Nephron (organoid): ENCODE data around the gene SH3RF3.

ENCODE experiments used
- H3K27ac Mint-ChIP-seq, 3 experiments: 2 replicates each; pipeline ENCODE4 v1.8.0; 2020; ENCODE audit warnings: mixed read lengths in 3 of 3, mild to moderate bottlenecking in 2 of 3, moderate library complexity in 1 of 3
- H3K27me3 Mint-ChIP-seq: 2 replicates; pipeline ENCODE4 v1.8.0; 2021; ENCODE audit warnings: low read depth, mild to moderate bottlenecking, moderate library complexity, mixed read lengths
- H3K36me3 Mint-ChIP-seq: 2 replicates; pipeline ENCODE4 v1.8.0; 2020; ENCODE audit warnings: low read depth, mixed read lengths
- H3K4me1 Mint-ChIP-seq: 2 replicates; pipeline ENCODE4 v1.8.0; 2020; ENCODE audit warnings: mixed read lengths
- H3K4me3 Mint-ChIP-seq, 3 experiments: 2 replicates each; pipeline ENCODE4 v1.8.0; 2020; ENCODE audit warnings: mild to moderate bottlenecking in 3 of 3, mixed read lengths in 3 of 3, moderate library complexity in 2 of 3
- H3K9me3 Mint-ChIP-seq: 2 replicates; pipeline ENCODE4 v1.8.0; 2020; ENCODE audit warnings: mixed read lengths
- TF ChIP-seq, protein P1 (sequence below), 3 experiments: fragments of 200-600 bp; sonication (generic); IDR thresholded peaks; one replicate each; pipeline ENCODE4 v1.5.0; 2021; ENCODE audit warnings: antibody characterized with exemption in 3 of 3; ENCODE audit not compliant: unreplicated experiment in 3 of 3

Gene SH3RF3

DNA sequence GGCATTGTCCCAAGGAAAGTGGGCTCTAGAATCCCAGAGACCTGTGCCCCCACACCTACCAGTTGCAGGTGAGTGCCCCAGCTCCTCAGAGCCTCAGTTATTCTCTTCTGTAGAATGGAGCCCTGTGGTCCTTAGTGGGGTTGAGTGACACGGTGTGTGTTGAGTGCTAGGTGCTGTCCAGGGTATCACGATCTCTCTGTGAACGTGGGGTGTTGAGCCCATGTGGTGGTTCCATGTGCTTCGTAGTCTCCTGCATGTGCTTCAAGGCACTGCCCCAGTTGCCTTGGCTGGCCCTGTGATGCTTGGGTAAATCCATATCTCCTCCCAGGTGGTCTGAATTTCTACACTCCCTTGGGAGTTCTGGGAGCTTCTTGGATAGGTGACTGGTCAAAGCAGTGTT lies 54.9 kb downstream of the SH3RF3 start:
- H3K27ac Mint-ChIP-seq, result no peak overlapping the region
- peaks cover 16% of the 10 kb centered on the region for H3K9me3 Mint-ChIP-seq
- peaks cover 10% of the 10 kb centered on the region for H3K27me3 Mint-ChIP-seq
- peaks cover 9% of the 10 kb centered on the region for H3K36me3 Mint-ChIP-seq
- TF ChIP-seq, protein P1, sequence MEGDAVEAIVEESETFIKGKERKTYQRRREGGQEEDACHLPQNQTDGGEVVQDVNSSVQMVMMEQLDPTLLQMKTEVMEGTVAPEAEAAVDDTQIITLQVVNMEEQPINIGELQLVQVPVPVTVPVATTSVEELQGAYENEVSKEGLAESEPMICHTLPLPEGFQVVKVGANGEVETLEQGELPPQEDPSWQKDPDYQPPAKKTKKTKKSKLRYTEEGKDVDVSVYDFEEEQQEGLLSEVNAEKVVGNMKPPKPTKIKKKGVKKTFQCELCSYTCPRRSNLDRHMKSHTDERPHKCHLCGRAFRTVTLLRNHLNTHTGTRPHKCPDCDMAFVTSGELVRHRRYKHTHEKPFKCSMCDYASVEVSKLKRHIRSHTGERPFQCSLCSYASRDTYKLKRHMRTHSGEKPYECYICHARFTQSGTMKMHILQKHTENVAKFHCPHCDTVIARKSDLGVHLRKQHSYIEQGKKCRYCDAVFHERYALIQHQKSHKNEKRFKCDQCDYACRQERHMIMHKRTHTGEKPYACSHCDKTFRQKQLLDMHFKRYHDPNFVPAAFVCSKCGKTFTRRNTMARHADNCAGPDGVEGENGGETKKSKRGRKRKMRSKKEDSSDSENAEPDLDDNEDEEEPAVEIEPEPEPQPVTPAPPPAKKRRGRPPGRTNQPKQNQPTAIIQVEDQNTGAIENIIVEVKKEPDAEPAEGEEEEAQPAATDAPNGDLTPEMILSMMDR (IDR thresholded peaks at IDR 0.05; ENCODE audit: unreplicated experiment in 3 of 3), result no peak
- peaks cover 23% of the 10 kb centered on the region for H3K4me1 Mint-ChIP-seq
- H3K4me3 Mint-ChIP-seq, result no peak overlapping the region

DNA sequence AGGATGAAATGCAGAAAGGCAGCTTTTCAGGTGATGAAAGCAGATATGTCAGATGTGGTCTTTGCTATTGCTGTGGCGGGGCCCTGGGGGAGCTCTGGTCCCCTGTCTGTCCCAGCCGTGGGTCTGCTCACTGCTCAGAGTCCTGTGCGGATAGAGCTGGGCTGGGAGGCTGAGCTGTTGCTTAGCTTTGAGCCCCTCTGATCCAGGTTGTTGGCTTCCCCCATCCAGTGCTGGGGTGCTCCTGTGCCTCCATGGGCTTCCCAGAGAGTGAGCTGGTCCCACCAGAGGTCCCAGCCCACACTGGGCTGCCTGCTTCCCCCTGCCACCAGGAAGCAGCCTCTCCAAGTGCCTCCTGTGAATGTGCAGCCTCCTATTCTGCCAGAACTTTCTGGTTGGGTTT lies 55.4 kb downstream of the SH3RF3 start:
- H3K27ac Mint-ChIP-seq, result no peak overlapping the region
- H3K4me1 Mint-ChIP-seq, result peaks cover 22% of the 10 kb centered on the region
- H3K9me3 Mint-ChIP-seq, result peaks cover 14% of the 10 kb centered on the region
- peaks cover 13% of the 10 kb centered on the region for H3K27me3 Mint-ChIP-seq
- no peak overlapping the region for H3K4me3 Mint-ChIP-seq
- TF ChIP-seq, protein P1 (IDR thresholded peaks at IDR 0.05; ENCODE audit: unreplicated experiment in 3 of 3), result no peak
- peaks cover 8% of the 10 kb centered on the region for H3K36me3 Mint-ChIP-seq

DNA sequence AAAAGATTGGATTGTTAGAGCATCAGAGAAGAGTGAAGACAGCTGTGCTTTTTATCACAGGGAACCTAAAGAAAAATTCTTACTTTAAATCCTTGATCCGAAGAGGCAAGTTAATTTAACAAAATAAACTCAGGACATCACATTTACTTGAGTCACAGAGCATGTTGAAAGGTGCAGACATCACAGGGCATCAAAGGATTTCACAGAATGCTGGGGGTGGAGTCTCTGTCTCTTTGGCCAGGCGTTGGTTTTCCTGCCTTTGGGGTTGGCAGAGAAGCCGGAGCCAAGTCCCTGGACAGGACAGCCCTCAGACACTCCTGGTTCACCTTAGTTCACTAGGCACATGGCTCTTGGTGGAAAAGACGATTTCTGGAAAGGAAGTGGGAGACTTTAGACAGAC lies 56.3 kb downstream of the SH3RF3 start:
- TF ChIP-seq, protein P1 (IDR thresholded peaks at IDR 0.05; ENCODE audit: unreplicated experiment in 3 of 3), result no peak
- Mint-ChIP-seq H3K36me3 (peaks cover 5% of the 10 kb centered on the region), H3K4me1 (peaks cover 29% of the 10 kb centered on the region), H3K4me3 (no peak overlapping the region), H3K9me3 (peaks cover 10% of the 10 kb centered on the region), H3K27ac (peak overlapping the region; percentile 45 to 68 (median 50)), H3K27me3 (peaks cover 13% of the 10 kb centered on the region)

DNA sequence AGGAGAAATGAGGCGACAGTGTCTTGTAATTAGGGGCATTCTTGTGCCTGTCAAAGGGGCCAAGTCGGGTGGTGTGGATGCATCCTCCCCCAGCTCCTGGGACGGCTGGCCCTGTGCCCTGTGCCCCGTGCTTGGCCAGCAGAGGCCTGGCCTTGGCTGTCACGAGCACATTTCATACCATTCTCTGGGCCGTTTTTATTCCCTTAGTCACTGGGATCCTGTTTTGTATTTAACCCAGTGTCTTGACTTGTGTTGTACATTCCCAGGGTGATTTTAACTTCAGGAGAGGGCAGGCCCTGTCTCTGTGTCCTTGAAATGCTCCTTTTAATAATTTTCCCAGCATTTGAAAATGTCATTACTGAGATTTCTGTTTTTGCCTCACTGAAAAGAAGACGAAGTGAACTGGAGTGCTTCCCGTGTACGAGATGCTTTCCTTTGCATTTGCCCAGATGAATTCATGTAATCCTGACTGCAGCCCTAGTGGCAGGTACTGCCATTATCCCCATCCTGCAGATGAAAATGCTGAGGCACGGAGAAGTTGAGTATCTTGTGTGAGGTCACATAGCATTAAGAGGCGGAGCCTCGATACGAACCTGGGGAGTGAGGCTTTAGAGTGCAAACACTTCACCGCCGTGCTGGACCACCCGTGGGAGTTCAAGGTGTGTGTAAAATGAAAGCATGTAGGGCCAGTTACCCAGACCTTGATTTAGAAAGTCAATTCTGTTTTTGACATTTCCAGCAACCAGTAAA lies 57.0 kb downstream of the SH3RF3 start:
- H3K27me3 Mint-ChIP-seq, result peaks cover 13% of the 10 kb centered on the region
- no peaks in the 10 kb centered on the region for H3K36me3 Mint-ChIP-seq
- H3K4me3 Mint-ChIP-seq, result no peak overlapping the region
- peaks cover 29% of the 10 kb centered on the region for H3K4me1 Mint-ChIP-seq
- TF ChIP-seq, protein P1 (IDR thresholded peaks at IDR 0.05; ENCODE audit: unreplicated experiment in 3 of 3), result no peak
- H3K27ac Mint-ChIP-seq, result peak overlapping the region in 2 of 3 experiments; percentile 50 to 68
- H3K9me3 Mint-ChIP-seq, result peaks cover 5% of the 10 kb centered on the region

DNA sequence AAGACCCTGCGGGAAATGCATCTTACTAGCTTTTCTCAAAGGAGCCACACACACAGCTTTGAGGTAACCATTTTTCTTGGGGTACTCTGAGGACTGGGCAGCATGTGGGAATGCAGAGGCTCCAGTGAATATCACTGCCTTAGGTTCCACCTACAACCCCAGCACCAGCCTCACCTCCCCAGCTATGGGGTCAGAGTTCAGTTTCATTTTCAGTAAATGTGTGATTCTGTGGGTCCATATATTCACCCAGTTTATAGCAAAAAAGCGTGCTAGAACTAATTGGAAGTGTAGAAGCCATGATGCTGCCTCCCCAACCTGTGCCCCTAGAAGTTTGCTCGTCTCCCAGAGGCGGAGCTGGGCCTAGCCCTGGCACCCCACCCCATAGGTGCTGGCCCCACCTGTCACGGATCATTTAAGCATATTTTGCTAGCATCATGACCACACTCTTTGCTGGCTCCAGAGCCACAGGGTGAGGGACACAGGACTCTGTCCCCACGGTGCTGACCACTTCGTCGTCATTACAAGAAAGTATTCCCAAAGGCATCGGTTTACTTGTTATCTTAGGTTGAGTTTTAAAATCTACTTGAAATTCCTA lies 57.7 kb downstream of the SH3RF3 start:
- no peak overlapping the region for H3K27ac Mint-ChIP-seq
- TF ChIP-seq, protein P1 (IDR thresholded peaks at IDR 0.05; ENCODE audit: unreplicated experiment in 3 of 3), result no peak
- H3K4me1 Mint-ChIP-seq, result peaks cover 29% of the 10 kb centered on the region
- H3K9me3 Mint-ChIP-seq, result peaks cover under 1% of the 10 kb centered on the region
- no peaks in the 10 kb centered on the region for H3K36me3 Mint-ChIP-seq
- no peak overlapping the region for H3K4me3 Mint-ChIP-seq
- H3K27me3 Mint-ChIP-seq, result peaks cover 9% of the 10 kb centered on the region
